A673 (cell line): ENCODE measurements around the gene AKIRIN1.

Source experiments
- EZH2 ChIP-seq: fragments of 200-600 bp; sonication (generic); IDR thresholded peaks from 2 replicates; pipeline ENCODE4 v1.6.1; 2017; ENCODE audit warnings: borderline replicate concordance, low read depth, mild to moderate bottlenecking, mixed read lengths, antibody characterized with exemption, low read length; ENCODE audit not compliant: poor library complexity, severe bottlenecking
- TF ChIP-seq, protein P1 (sequence below): fragments of 300-800, 200-600 bp; sonication (generic); conservative IDR thresholded peaks from 2 replicates; pipeline ENCODE4 v1.5.1; 2017; ENCODE audit warnings: low read depth, mild to moderate bottlenecking, antibody characterized with exemption, low read length, moderate library complexity, mixed read lengths

DNA sequence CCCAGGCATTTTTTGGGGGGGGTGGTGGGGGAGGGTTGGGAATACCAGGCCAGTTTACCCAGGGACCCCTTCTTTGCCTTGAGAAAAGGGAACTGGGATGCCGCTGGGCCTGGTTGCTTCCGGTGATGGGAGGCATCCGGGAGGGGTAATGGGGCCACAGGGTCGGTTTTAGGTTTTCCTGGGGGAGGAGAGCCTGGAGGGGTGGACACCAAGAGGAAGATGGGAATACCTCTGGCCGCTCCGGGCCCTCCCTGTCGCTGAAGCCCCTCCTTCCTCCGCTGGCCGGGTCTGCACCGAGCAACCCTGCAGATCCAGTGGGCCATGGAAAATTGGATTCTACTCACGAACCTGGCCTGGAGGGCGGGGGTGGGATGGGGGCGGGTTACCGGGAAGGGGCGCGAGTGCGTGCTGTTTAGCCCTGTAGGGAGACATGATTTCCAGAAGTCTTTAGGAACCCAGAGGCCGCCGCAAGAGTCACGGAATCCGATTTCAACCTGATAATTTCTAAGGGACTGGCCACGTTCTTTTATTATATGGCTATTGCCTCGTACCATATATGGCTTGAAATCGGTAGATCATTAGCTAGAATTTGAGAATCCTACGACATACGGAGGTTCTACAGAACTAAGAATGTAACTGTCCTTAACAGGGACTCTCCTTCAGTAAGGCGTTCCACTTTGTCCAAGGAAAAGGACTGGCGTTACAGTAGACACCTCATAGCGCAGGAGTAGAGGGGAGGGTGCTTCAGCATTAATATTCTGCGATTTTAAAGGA, 749 bp downstream of the AKIRIN1 start:
- TF ChIP-seq, protein P1, sequence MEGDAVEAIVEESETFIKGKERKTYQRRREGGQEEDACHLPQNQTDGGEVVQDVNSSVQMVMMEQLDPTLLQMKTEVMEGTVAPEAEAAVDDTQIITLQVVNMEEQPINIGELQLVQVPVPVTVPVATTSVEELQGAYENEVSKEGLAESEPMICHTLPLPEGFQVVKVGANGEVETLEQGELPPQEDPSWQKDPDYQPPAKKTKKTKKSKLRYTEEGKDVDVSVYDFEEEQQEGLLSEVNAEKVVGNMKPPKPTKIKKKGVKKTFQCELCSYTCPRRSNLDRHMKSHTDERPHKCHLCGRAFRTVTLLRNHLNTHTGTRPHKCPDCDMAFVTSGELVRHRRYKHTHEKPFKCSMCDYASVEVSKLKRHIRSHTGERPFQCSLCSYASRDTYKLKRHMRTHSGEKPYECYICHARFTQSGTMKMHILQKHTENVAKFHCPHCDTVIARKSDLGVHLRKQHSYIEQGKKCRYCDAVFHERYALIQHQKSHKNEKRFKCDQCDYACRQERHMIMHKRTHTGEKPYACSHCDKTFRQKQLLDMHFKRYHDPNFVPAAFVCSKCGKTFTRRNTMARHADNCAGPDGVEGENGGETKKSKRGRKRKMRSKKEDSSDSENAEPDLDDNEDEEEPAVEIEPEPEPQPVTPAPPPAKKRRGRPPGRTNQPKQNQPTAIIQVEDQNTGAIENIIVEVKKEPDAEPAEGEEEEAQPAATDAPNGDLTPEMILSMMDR: no peak
- TF ChIP-seq EZH2: no peak
